CD4-positive, CD25-positive, alpha-beta regulatory T cell (primary cell): ENCODE measurements around the gene ZNF556. TPM values are rescaled to one million over a fixed set of nuclear protein-coding genes. Genes with fewer than 3 reads are reported as not detected.
A peak's percentile ranks its signal among the peaks of the same experiment; 100 is the strongest.

Experiments used
- ATAC-seq, 2 donors: fragments of 150-1000 bp; cut with Tn5 transposase; one replicate each; pipeline ENCODE4 v1.10.0; 2021; ENCODE audit warnings: low read depth in 2 of 2, moderate number of reproducible peaks in 2 of 2, moderate library complexity in 1 of 2
- DNase-seq, 3 donors: peaks; one replicate each; pipeline versions ENCODE4 v3.0.0 to v3.0.0-alpha.2; 2012 to 2022; ENCODE audit warnings: mixed read lengths in 1 of 3
- H3K27ac ChIP-seq: one replicate; pipeline ENCODE4 v1.7.0; 2013; ENCODE audit warnings: mild to moderate bottlenecking, low read length; ENCODE audit not compliant: insufficient read depth, poor library complexity, severe bottlenecking
- H3K27me3 ChIP-seq: one replicate; pipeline ENCODE4 v1.7.0; 2013; ENCODE audit warnings: low read length; ENCODE audit not compliant: control insufficient read depth, insufficient read depth
- H3K36me3 ChIP-seq: one replicate; pipeline ENCODE4 v1.7.0; 2013; ENCODE audit warnings: mild to moderate bottlenecking, low read length, moderate library complexity; ENCODE audit not compliant: control insufficient read depth, insufficient read depth
- H3K4me1 ChIP-seq: 2 replicates; pipeline ENCODE4 v1.7.0; 2013; ENCODE audit warnings: mild to moderate bottlenecking, low read length; ENCODE audit not compliant: insufficient read depth, control insufficient read depth, poor library complexity, severe bottlenecking
- H3K4me3 ChIP-seq: one replicate; pipeline ENCODE4 v1.7.0; 2013; ENCODE audit warnings: low read depth, mild to moderate bottlenecking, low read length, moderate library complexity
- H3K9me3 ChIP-seq, 2 experiments: 1 replicate in 1 of 2; 2 replicates in 1 of 2; pipeline ENCODE4 v1.7.0; 2013; ENCODE audit warnings: low read length in 2 of 2, mild to moderate bottlenecking in 1 of 2, moderate library complexity in 1 of 2; ENCODE audit not compliant: control insufficient read depth in 2 of 2
- H3K27ac Mint-ChIP-seq, 3 donors: one replicate each; pipeline ENCODE4 v1.8.0; 2020 to 2022; ENCODE audit warnings: mild to moderate bottlenecking in 3 of 3, mixed read lengths in 3 of 3, moderate library complexity in 2 of 3
- H3K27me3 Mint-ChIP-seq: one replicate; pipeline ENCODE4 v1.8.0; 2022; ENCODE audit warnings: mild to moderate bottlenecking, mixed read lengths
- H3K36me3 Mint-ChIP-seq: one replicate; pipeline ENCODE4 v1.8.0; 2020; ENCODE audit warnings: mixed read lengths
- H3K4me1 Mint-ChIP-seq, 4 donors: one replicate each; pipeline ENCODE4 v1.8.0; 2020 to 2022; ENCODE audit warnings: mixed read lengths in 4 of 4, mild to moderate bottlenecking in 1 of 4
- H3K4me3 Mint-ChIP-seq, 4 donors: one replicate each; pipeline ENCODE4 v1.8.0; 2020 to 2022; ENCODE audit warnings: mild to moderate bottlenecking in 4 of 4, mixed read lengths in 4 of 4, moderate library complexity in 3 of 4
- H3K9me3 Mint-ChIP-seq, 7 donors: one replicate each; pipeline ENCODE4 v1.8.0; 2020 to 2022; ENCODE audit warnings: mixed read lengths in 7 of 7, mild to moderate bottlenecking in 3 of 7, moderate library complexity in 2 of 7
- polyA plus RNA-seq, 4 donors: library from polyadenylated mRNA; unstranded; fragments of 300-500 nt; fragmentation: Illumina TruSeq; gene quantifications; one replicate each; pipeline ENCODE4 v1.2.3, GENCODE V29; 2021
- total RNA-seq: library from RNA; stranded (reverse); gene quantifications from one replicate; pipeline ENCODE4 v1.2.3, GENCODE V29; 2022

Gene ZNF556
- total RNA-seq (not detected), polyA plus RNA-seq (not detected)

GRCh38 chr19:2867025-2867991 is at the start of gene ZNF556:
Gene ZNF556 (plus strand): TSS chr19:2867335. CDS start chr19:2867422, 87 bp downstream.
- Histone ChIP-seq H3K27ac (no peak within 1 kb of the TSS), H3K4me3 (no peak within 1 kb of the TSS), H3K27me3 (no peaks in the 10 kb centered on the region), H3K9me3 (no peaks in the 10 kb centered on the region), H3K36me3 (no peaks in the 10 kb centered on the region), H3K4me1 (no peaks in the 10 kb centered on the region)
- Mint-ChIP-seq H3K27me3 (no peaks in the 10 kb centered on the region), H3K4me1 (peaks cover 0 to 10% (median 2%) of the 10 kb centered on the region in 4 donors), H3K27ac (no peak within 1 kb of the TSS), H3K9me3 (peaks cover 0 to 4% (median 0%) of the 10 kb centered on the region in 7 donors), H3K4me3 (no peak within 1 kb of the TSS), H3K36me3 (no peaks in the 10 kb centered on the region)
- ATAC-seq (no peak), DNase-seq (no peak)

- Histone ChIP-seq H3K9me3 (no peaks in the 10 kb centered on the region), H3K4me3 (peak within 1 kb of the TSS; percentile 64), H3K27ac (peak within 1 kb of the TSS; percentile 29), H3K27me3 (no peaks in the 10 kb centered on the region), H3K36me3 (no peaks in the 10 kb centered on the region), H3K4me1 (peaks cover 14% of the 10 kb centered on the region)
- ATAC-seq (peak; percentile 97 to 98), DNase-seq (peak; percentile 96 to 97 (median 97))
- H3K4me1 Mint-ChIP-seq: peaks cover 0 to 24% (median 4%) of the 10 kb centered on the region in 4 donors
- no peaks in the 10 kb centered on the region for H3K27me3 Mint-ChIP-seq
- no peaks in the 10 kb centered on the region for H3K9me3 Mint-ChIP-seq
- peaks cover 4% of the 10 kb centered on the region for H3K36me3 Mint-ChIP-seq
- peak within 1 kb of the TSS in 2 of 3 donors; percentile 55 to 74 for H3K27ac Mint-ChIP-seq
- H3K4me3 Mint-ChIP-seq: peak within 1 kb of the TSS; percentile 86 to 89 (median 86)
Observed at GRCh38 chr19:2819540-2820111, 47.5 kb upstream of the ZNF556 start, which contains the start of gene ZNF554. Gene ZNF554 (plus strand): TSS chr19:2819868. CDS start chr19:2820072, 204 bp downstream.

GRCh38 chr19:2820112-2820702 is 46.9 kb upstream of the ZNF556 start:
- no peaks in the 10 kb centered on the region for H3K9me3 Mint-ChIP-seq
- peak in 1 of 3 donors; percentile 15 for DNase-seq
- H3K27ac Mint-ChIP-seq: peak overlapping the region in 2 of 3 donors; percentile 23 to 55
- no peaks in the 10 kb centered on the region for H3K27me3 Mint-ChIP-seq
- H3K36me3 ChIP-seq: no peaks in the 10 kb centered on the region
- peaks cover 0 to 26% (median 4%) of the 10 kb centered on the region in 4 donors for H3K4me1 Mint-ChIP-seq
- peaks cover 14% of the 10 kb centered on the region for H3K4me1 ChIP-seq
- peak overlapping the region; percentile 64 for H3K4me3 ChIP-seq
- H3K27me3 ChIP-seq: no peaks in the 10 kb centered on the region
- H3K9me3 ChIP-seq: no peaks in the 10 kb centered on the region
- H3K27ac ChIP-seq: no peak overlapping the region
- ATAC-seq: peak in 1 of 2 donors; percentile 1
- H3K36me3 Mint-ChIP-seq: peaks cover 6% of the 10 kb centered on the region
- H3K4me3 Mint-ChIP-seq: peak overlapping the region; percentile 81 to 88 (median 84)

- Mint-ChIP-seq H3K4me1 (peaks cover 0 to 26% (median 4%) of the 10 kb centered on the region in 4 donors), H3K27me3 (no peaks in the 10 kb centered on the region), H3K4me3 (peak overlapping the region in 2 of 4 donors; percentile 31 to 83), H3K9me3 (peaks cover 0 to 3% (median 0%) of the 10 kb centered on the region in 7 donors), H3K27ac (no peak overlapping the region), H3K36me3 (peaks cover 10% of the 10 kb centered on the region)
- H3K9me3 ChIP-seq: no peaks in the 10 kb centered on the region
- H3K27me3 ChIP-seq: no peaks in the 10 kb centered on the region
- DNase-seq: no peak
- no peak overlapping the region for H3K4me3 ChIP-seq
- H3K36me3 ChIP-seq: peaks cover 1% of the 10 kb centered on the region
- H3K4me1 ChIP-seq: peaks cover 14% of the 10 kb centered on the region
- ATAC-seq: no peak
- no peak overlapping the region for H3K27ac ChIP-seq
Observed at GRCh38 chr19:2822846-2823245, 44.3 kb upstream of the ZNF556 start.

- H3K36me3 ChIP-seq: peaks cover 3% of the 10 kb centered on the region
- Mint-ChIP-seq H3K4me1 (peaks cover 0 to 26% (median 7%) of the 10 kb centered on the region in 4 donors), H3K36me3 (peaks cover 18% of the 10 kb centered on the region), H3K4me3 (peak overlapping the region in 2 of 4 donors; percentile 9 to 47), H3K27ac (no peak overlapping the region), H3K27me3 (no peaks in the 10 kb centered on the region), H3K9me3 (peaks cover 0 to 3% (median 0%) of the 10 kb centered on the region in 7 donors)
- H3K27me3 ChIP-seq: no peaks in the 10 kb centered on the region
- H3K4me1 ChIP-seq: peaks cover 14% of the 10 kb centered on the region
- no peak overlapping the region for H3K4me3 ChIP-seq
- H3K27ac ChIP-seq: no peak overlapping the region
- DNase-seq (no peak), ATAC-seq (no peak)
- H3K9me3 ChIP-seq: no peaks in the 10 kb centered on the region
Observed at GRCh38 chr19:2823646-2824045, 43.5 kb upstream of the ZNF556 start.

- no peak for ATAC-seq
- Histone ChIP-seq H3K36me3 (peaks cover 3% of the 10 kb centered on the region), H3K9me3 (no peaks in the 10 kb centered on the region), H3K27me3 (no peaks in the 10 kb centered on the region), H3K4me3 (no peak overlapping the region), H3K27ac (no peak overlapping the region), H3K4me1 (peaks cover 14% of the 10 kb centered on the region)
- no peak overlapping the region for H3K27ac Mint-ChIP-seq
- DNase-seq: no peak
- peaks cover 19% of the 10 kb centered on the region for H3K36me3 Mint-ChIP-seq
- peak overlapping the region in 1 of 4 donors; percentile 60 for H3K4me3 Mint-ChIP-seq
- H3K4me1 Mint-ChIP-seq: peaks cover 0 to 26% (median 7%) of the 10 kb centered on the region in 4 donors
- no peaks in the 10 kb centered on the region for H3K27me3 Mint-ChIP-seq
- peaks cover 0 to 4% (median 0%) of the 10 kb centered on the region in 7 donors for H3K9me3 Mint-ChIP-seq
Observed at GRCh38 chr19:2824129-2824528, 43.0 kb upstream of the ZNF556 start.

GRCh38 chr19:2827022-2827421 is 40.1 kb upstream of the ZNF556 start:
- H3K4me3 Mint-ChIP-seq: no peak overlapping the region
- Histone ChIP-seq H3K4me1 (no peaks in the 10 kb centered on the region), H3K4me3 (no peak overlapping the region), H3K9me3 (peaks cover 0 to under 1% of the 10 kb centered on the region in 2 experiments), H3K27me3 (no peaks in the 10 kb centered on the region), H3K36me3 (peaks cover 3% of the 10 kb centered on the region), H3K27ac (no peak overlapping the region)
- no peaks in the 10 kb centered on the region for H3K27me3 Mint-ChIP-seq
- peaks cover 0 to 16% (median 3%) of the 10 kb centered on the region in 7 donors for H3K9me3 Mint-ChIP-seq
- H3K36me3 Mint-ChIP-seq: peaks cover 19% of the 10 kb centered on the region
- ATAC-seq: no peak
- DNase-seq: no peak
- H3K4me1 Mint-ChIP-seq: peaks cover 0 to 8% (median 3%) of the 10 kb centered on the region in 4 donors
- H3K27ac Mint-ChIP-seq: no peak overlapping the region
